Astrocyte (in vitro differentiated cells and primary cell): Measurements from ENCODE around the gene CALCOCO2. TPM values are rescaled to one million over a fixed set of nuclear protein-coding genes. Genes with fewer than 3 reads are reported as not detected.
"Not testable (repeated sequence)": the region's sequence is repeated elsewhere in the genome, so short reads cannot be mapped to it uniquely, and the experiment has no call there.

Source experiments
- DNase-seq: peaks from one replicate; pipeline ENCODE4 v3.0.0-alpha.2; 2010; ENCODE audit warnings: low read depth
- FAIRE-seq: peaks from 2 replicates; lab custom pipeline; 2011; peaks lifted over from hg19 to GRCh38; lab: Jason Lieb, UNC
- H2AFZ ChIP-seq: 2 replicates; pipeline ENCODE4 v1.6.0; 2012; ENCODE audit warnings: low read depth, low read length, inconsistent platforms
- H3K27ac ChIP-seq: 2 replicates; pipeline ENCODE4 v1.5.1; 2011; ENCODE audit warnings: low read depth, low read length, inconsistent platforms
- H3K27me3 ChIP-seq: 2 replicates; pipeline ENCODE4 v1.6.0; 2011; ENCODE audit warnings: low read length, inconsistent platforms; ENCODE audit not compliant: insufficient read depth
- H3K36me3 ChIP-seq: 2 replicates; pipeline ENCODE4 v1.5.1; 2011; ENCODE audit warnings: low read length, inconsistent platforms; ENCODE audit not compliant: insufficient read depth
- H3K4me1 ChIP-seq: 2 replicates; pipeline ENCODE4 v1.5.1; 2011; ENCODE audit warnings: low read length, inconsistent platforms; ENCODE audit not compliant: insufficient read depth
- H3K4me2 ChIP-seq: 2 replicates; pipeline ENCODE4 v1.6.0; 2012; ENCODE audit warnings: low read length, inconsistent platforms
- H3K4me3 ChIP-seq: 2 replicates; pipeline ENCODE4 v1.5.1; 2011; ENCODE audit warnings: low read depth, mild to moderate bottlenecking, low read length, inconsistent platforms; ENCODE audit not compliant: insufficient read depth
- H3K79me2 ChIP-seq: 2 replicates; pipeline ENCODE4 v1.6.0; 2012; ENCODE audit warnings: mild to moderate bottlenecking, low read length, inconsistent platforms; ENCODE audit not compliant: insufficient read depth
- H3K9ac ChIP-seq: 2 replicates; pipeline ENCODE4 v1.6.0; 2012; ENCODE audit warnings: mild to moderate bottlenecking, low read length, inconsistent platforms
- H3K9me3 ChIP-seq: 2 replicates; pipeline ENCODE4 v1.5.1; 2012; ENCODE audit warnings: low read depth, mild to moderate bottlenecking, low read length, inconsistent platforms; ENCODE audit not compliant: insufficient read depth
- H4K20me1 ChIP-seq: 2 replicates; pipeline ENCODE4 v1.6.0; 2012; ENCODE audit warnings: low read length, inconsistent platforms; ENCODE audit not compliant: insufficient read depth
- H3K27ac Mint-ChIP-seq: one replicate; pipeline ENCODE4 v1.8.0; 2021; ENCODE audit warnings: mild to moderate bottlenecking, mixed read lengths; ENCODE audit not compliant: unreplicated experiment
- H3K27me3 Mint-ChIP-seq: one replicate; pipeline ENCODE4 v1.8.0; 2021; ENCODE audit warnings: low read depth, mixed read lengths; ENCODE audit not compliant: unreplicated experiment
- H3K36me3 Mint-ChIP-seq: one replicate; pipeline ENCODE4 v1.8.0; 2021; ENCODE audit warnings: low read depth, mixed read lengths; ENCODE audit not compliant: unreplicated experiment
- H3K4me1 Mint-ChIP-seq: one replicate; pipeline ENCODE4 v1.8.0; 2021; ENCODE audit warnings: low read depth, mixed read lengths; ENCODE audit not compliant: unreplicated experiment
- H3K4me3 Mint-ChIP-seq: one replicate; pipeline ENCODE4 v1.8.0; 2021; ENCODE audit warnings: mild to moderate bottlenecking, moderate library complexity, mixed read lengths; ENCODE audit not compliant: unreplicated experiment
- H3K9me3 Mint-ChIP-seq: one replicate; pipeline ENCODE4 v1.8.0; 2021; ENCODE audit warnings: mild to moderate bottlenecking, mixed read lengths; ENCODE audit not compliant: unreplicated experiment
- CTCF ChIP-seq: IDR thresholded peaks from 2 replicates; pipeline ENCODE4 v1.5.1; 2011; ENCODE audit warnings: low read depth, mild to moderate bottlenecking, inconsistent platforms, low read length, moderate library complexity; ENCODE audit not compliant: insufficient read depth
- EZH2 ChIP-seq: IDR thresholded peaks from 2 replicates; pipeline ENCODE4 v1.6.1; 2012; ENCODE audit warnings: mild to moderate bottlenecking, low read length, inconsistent platforms; ENCODE audit not compliant: insufficient read depth
- total RNA-seq: library from RNA; stranded (reverse); gene quantifications from 2 replicates; pipeline ENCODE4 v1.2.1, GENCODE V29; 2021

The CALCOCO2 gene
- total RNA-seq, 1 donor from 2014 or later: 73.8 TPM

- Histone ChIP-seq H3K4me2 (no peak overlapping the region), H3K27me3 (peaks cover 20% of the 10 kb centered on the region), H2AFZ (peak overlapping the region; percentile 7), H3K79me2 (no peaks in the 10 kb centered on the region), H3K36me3 (no peaks in the 10 kb centered on the region), H4K20me1 (no peaks in the 10 kb centered on the region), H3K4me1 (peaks cover 4% of the 10 kb centered on the region), H3K4me3 (no peak overlapping the region), H3K9ac (no peak overlapping the region), H3K9me3 (no peaks in the 10 kb centered on the region), H3K27ac (no peak overlapping the region)
- H3K36me3 Mint-ChIP-seq: no peaks in the 10 kb centered on the region
- DNase-seq (no peak), FAIRE-seq (no peak)
- no peak overlapping the region for H3K4me3 Mint-ChIP-seq
- H3K27ac Mint-ChIP-seq: no peak overlapping the region
- TF ChIP-seq EZH2: no peak
- no peak for TF ChIP-seq CTCF
- no peaks in the 10 kb centered on the region for H3K9me3 Mint-ChIP-seq
- H3K27me3 Mint-ChIP-seq: peaks cover 44% of the 10 kb centered on the region
- no peaks in the 10 kb centered on the region for H3K4me1 Mint-ChIP-seq
Observed at GRCh38 chr17:48818361-48818841, 12.4 kb upstream of the CALCOCO2 start.

- H3K4me3 ChIP-seq: no peak overlapping the region
- Mint-ChIP-seq H3K4me1 (no peaks in the 10 kb centered on the region), H3K27ac (no peak overlapping the region), H3K27me3 (peaks cover 39% of the 10 kb centered on the region), H3K36me3 (no peaks in the 10 kb centered on the region), H3K4me3 (no peak overlapping the region), H3K9me3 (no peaks in the 10 kb centered on the region)
- H3K27ac ChIP-seq: no peak overlapping the region
- H3K9ac ChIP-seq: no peak overlapping the region
- TF ChIP-seq CTCF (no peak), EZH2 (no peak)
- H3K27me3 ChIP-seq: peaks cover 15% of the 10 kb centered on the region
- no peaks in the 10 kb centered on the region for H4K20me1 ChIP-seq
- DNase-seq (no peak), FAIRE-seq (no peak)
- H3K79me2 ChIP-seq: no peaks in the 10 kb centered on the region
- H3K4me1 ChIP-seq: peaks cover 4% of the 10 kb centered on the region
- H3K9me3 ChIP-seq: no peaks in the 10 kb centered on the region
- H3K36me3 ChIP-seq: no peaks in the 10 kb centered on the region
- no peak overlapping the region for H3K4me2 ChIP-seq
- H2AFZ ChIP-seq: no peak overlapping the region
Observed at GRCh38 chr17:48819466-48819865, 11.4 kb upstream of the CALCOCO2 start.

GRCh38 chr17:48820936-48821335 lies 9.9 kb upstream of the CALCOCO2 start:
- not testable (repeated sequence) for H3K36me3 Mint-ChIP-seq, H3K36me3 ChIP-seq, H3K9me3 ChIP-seq, H3K4me1 Mint-ChIP-seq, H2AFZ ChIP-seq, H3K4me3 ChIP-seq, H3K4me3 Mint-ChIP-seq, H3K79me2 ChIP-seq, H3K27ac ChIP-seq, DNase-seq, FAIRE-seq, H3K9me3 Mint-ChIP-seq, H3K4me2 ChIP-seq, H4K20me1 ChIP-seq, H3K27ac Mint-ChIP-seq, H3K9ac ChIP-seq
- Histone ChIP-seq H3K4me1 (peaks cover 11% of the 10 kb centered on the region), H3K27me3 (peaks cover 11% of the 10 kb centered on the region)
- peaks cover 27% of the 10 kb centered on the region for H3K27me3 Mint-ChIP-seq
